OCI-LY7 (cell line): ENCODE measurements around the gene RAD9A. TPM values are rescaled to one million over a fixed set of nuclear protein-coding genes. Genes with fewer than 3 reads are reported as not detected.

ENCODE experiments used
- BruUV-seq: library from RNA; stranded (reverse); fragments of 400-500 nt; replicated peaks from 2 replicates; lab custom pipeline; 2021; lab: Mats Ljungman, UMichigan
- CTCF ChIA-PET: fragments of 300-600 bp; sonication (Branson Sonifier 250); formaldehyde crosslinking; loops from one replicate; lab custom pipeline; 2022; ENCODE audit warnings: antibody characterized with exemption; ENCODE audit not compliant: unreplicated experiment; lab: Charles Lee
- POLR2A ChIA-PET: fragments of 300-600 bp; sonication (Branson Sonifier 250); formaldehyde crosslinking; loops from one replicate; lab custom pipeline; 2022; ENCODE audit warnings: antibody characterized with exemption; lab: Charles Lee
- DNase-seq: peaks from one replicate; pipeline ENCODE4 v3.0.0-alpha.2; 2015; ENCODE audit warnings: low spot score
- H2AFZ ChIP-seq: fragments of 200-600 bp; sonication (generic), shearing (Covaris generic); 2 replicates; pipeline ENCODE4 v1.6.1; 2014; ENCODE audit warnings: mild to moderate bottlenecking, antibody characterized with exemption, low read length, moderate library complexity
- H3K27ac ChIP-seq: fragments of 200-600 bp; sonication (generic); 2 replicates; pipeline ENCODE4 v1.5.1; 2014; ENCODE audit warnings: mixed run types, low read depth, mild to moderate bottlenecking, moderate library complexity, low read length, inconsistent platforms; ENCODE audit not compliant: poor library complexity, severe bottlenecking
- H3K36me3 ChIP-seq: fragments of 200-600 bp; sonication (generic); 2 replicates; pipeline ENCODE4 v1.6.1; 2014; ENCODE audit warnings: mild to moderate bottlenecking, antibody characterized with exemption, low read length, moderate library complexity, mixed read lengths; ENCODE audit not compliant: insufficient read depth
- H3K4me1 ChIP-seq: fragments of 200-600 bp; sonication (generic); 2 replicates; pipeline ENCODE4 v1.5.1; 2014; ENCODE audit warnings: mild to moderate bottlenecking, low read length; ENCODE audit not compliant: insufficient read depth, poor library complexity, severe bottlenecking
- H3K4me2 ChIP-seq: fragments of 200-600 bp; sonication (generic); 2 replicates; pipeline ENCODE4 v1.6.1; 2014; ENCODE audit warnings: mild to moderate bottlenecking, low read length
- H3K4me3 ChIP-seq: fragments of 200-600 bp; sonication (generic); 2 replicates; pipeline ENCODE4 v1.5.1; 2014; ENCODE audit warnings: mild to moderate bottlenecking, low read depth, low read length; ENCODE audit not compliant: poor library complexity, severe bottlenecking
- H3K79me2 ChIP-seq: fragments of 200-600 bp; sonication (generic); 2 replicates; pipeline ENCODE4 v1.6.1; 2016; ENCODE audit warnings: low read depth, mild to moderate bottlenecking, low read length, moderate library complexity, mixed read lengths; ENCODE audit not compliant: insufficient read depth
- H3K9me2 ChIP-seq: fragments of 200-600 bp; sonication (generic); 2 replicates; pipeline ENCODE4 v1.6.1; 2016; ENCODE audit warnings: mild to moderate bottlenecking, low read length, mixed read lengths; ENCODE audit not compliant: insufficient read depth
- H3K9me3 ChIP-seq: fragments of 200-600 bp; sonication (generic); 2 replicates; pipeline ENCODE4 v1.6.1; 2014; ENCODE audit warnings: mild to moderate bottlenecking, mixed run types, low read length, mixed read lengths
- H4K20me1 ChIP-seq: fragments of 200-600 bp; sonication (generic); 2 replicates; pipeline ENCODE4 v1.6.1; 2014; ENCODE audit warnings: mild to moderate bottlenecking, antibody characterized with exemption, low read length, moderate library complexity, mixed read lengths; ENCODE audit not compliant: insufficient read depth
- EZH2phosphoT487 ChIP-seq: fragments of 200-600 bp; sonication (generic); IDR thresholded peaks from 2 replicates; pipeline ENCODE4 v1.6.1; 2018; ENCODE audit warnings: low read depth, borderline replicate concordance, mild to moderate bottlenecking, mixed run types, antibody characterized with exemption, low read length, moderate library complexity, mixed read lengths
- intact Hi-C: fragments of 100-400 bp; cut with micrococcal nuclease; formaldehyde crosslinking; loops from one replicate; pipeline ENCODE4 v1.10.0; 2022; ENCODE audit not compliant: unreplicated experiment
- total RNA-seq, 2 experiments: library from RNA; depleted of rRNA in 1 of 2; stranded (reverse); fragments of >200 nt in 1 of 2; shearing (Covaris generic) in 1 of 2; gene quantifications; 2 replicates each; pipeline ENCODE4 v1.2.3, GENCODE V29; 2014 to 2022
- TF ChIP-seq, protein P1 (sequence below): fragments of 200-600 bp; sonication (generic); conservative IDR thresholded peaks from 2 replicates; pipeline ENCODE4 v1.5.1; 2014; ENCODE audit warnings: mild to moderate bottlenecking, antibody characterized with exemption, low read length, moderate library complexity, mixed read lengths

The RAD9A gene
- total RNA-seq, 2 experiments from 2014 or later = 51.0 to 62.2 TPM

DNA sequence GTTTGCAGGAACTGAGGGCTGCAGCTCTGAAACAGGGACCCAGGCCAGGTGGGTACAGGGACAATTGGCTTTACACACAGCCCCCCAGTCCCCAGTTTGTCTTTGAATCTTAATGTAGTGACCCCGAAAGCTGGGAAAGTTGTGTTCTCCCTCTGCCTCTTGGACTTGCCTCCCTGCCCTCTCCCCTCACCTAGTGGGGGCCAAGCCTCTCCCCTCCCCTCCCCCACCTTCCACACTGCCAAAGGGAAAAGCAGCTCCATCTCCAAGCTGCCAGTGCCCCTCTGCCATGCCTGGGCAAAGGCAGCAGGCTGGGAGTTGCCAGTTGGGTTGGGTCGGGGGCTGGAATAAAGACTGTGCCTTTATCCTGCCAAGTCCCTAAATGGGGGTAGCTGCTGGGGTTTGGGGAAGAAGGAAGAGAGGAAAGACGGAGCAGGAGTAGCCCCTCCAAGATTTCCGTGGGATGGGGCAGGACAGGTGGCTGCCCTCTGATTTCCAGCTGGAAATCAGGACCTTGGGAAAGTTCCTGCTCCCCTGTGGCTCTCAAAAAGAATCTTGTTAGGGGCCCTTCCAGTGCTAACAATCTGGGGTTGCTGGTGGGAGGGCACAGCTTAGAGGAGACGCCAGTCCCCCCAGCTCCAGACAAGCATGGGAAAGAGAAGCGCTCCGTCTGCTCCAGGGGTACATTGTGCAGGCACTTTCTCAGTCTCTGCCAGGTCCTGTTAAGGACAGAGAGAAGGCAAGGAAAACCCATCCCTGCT lies 15.5 kb upstream of the RAD9A start:
- Histone ChIP-seq H3K4me3 (no peak overlapping the region), H3K27ac (no peak overlapping the region), H3K36me3 (no peaks in the 10 kb centered on the region), H4K20me1 (no peaks in the 10 kb centered on the region), H3K4me1 (peaks cover 46% of the 10 kb centered on the region), H3K4me2 (no peak overlapping the region), H2AFZ (no peak overlapping the region), H3K9me3 (no peaks in the 10 kb centered on the region), H3K79me2 (no peaks in the 10 kb centered on the region), H3K9me2 (no peaks in the 10 kb centered on the region)
- no peak for DNase-seq
- ChIA-PET CTCF (interaction anchor here (0.6 to 2.2 kb wide), 2 partner anchors 25 to 106 kb away, joined by 4 to 6 read pairs; no protein-coding TSS in a partner anchor), POLR2A (interaction anchor here (7.7 kb wide), 1 partner anchor 23 kb away, joined by 106 read pairs; the partner anchor contains the start of gene POLD4)
- BruUV-seq = no TSS peak
- TF ChIP-seq, protein P1, sequence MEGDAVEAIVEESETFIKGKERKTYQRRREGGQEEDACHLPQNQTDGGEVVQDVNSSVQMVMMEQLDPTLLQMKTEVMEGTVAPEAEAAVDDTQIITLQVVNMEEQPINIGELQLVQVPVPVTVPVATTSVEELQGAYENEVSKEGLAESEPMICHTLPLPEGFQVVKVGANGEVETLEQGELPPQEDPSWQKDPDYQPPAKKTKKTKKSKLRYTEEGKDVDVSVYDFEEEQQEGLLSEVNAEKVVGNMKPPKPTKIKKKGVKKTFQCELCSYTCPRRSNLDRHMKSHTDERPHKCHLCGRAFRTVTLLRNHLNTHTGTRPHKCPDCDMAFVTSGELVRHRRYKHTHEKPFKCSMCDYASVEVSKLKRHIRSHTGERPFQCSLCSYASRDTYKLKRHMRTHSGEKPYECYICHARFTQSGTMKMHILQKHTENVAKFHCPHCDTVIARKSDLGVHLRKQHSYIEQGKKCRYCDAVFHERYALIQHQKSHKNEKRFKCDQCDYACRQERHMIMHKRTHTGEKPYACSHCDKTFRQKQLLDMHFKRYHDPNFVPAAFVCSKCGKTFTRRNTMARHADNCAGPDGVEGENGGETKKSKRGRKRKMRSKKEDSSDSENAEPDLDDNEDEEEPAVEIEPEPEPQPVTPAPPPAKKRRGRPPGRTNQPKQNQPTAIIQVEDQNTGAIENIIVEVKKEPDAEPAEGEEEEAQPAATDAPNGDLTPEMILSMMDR = no peak
- TF ChIP-seq EZH2phosphoT487 = no peak
- intact Hi-C loops = no loop called here

- no TSS peak for BruUV-seq
- TF ChIP-seq EZH2phosphoT487 = no peak
- TF ChIP-seq, protein P1 = no peak
- Histone ChIP-seq H3K36me3 (no peaks in the 10 kb centered on the region), H3K4me3 (no peak overlapping the region), H3K9me2 (no peaks in the 10 kb centered on the region), H3K4me2 (no peak overlapping the region), H3K27ac (no peak overlapping the region), H2AFZ (no peak overlapping the region), H4K20me1 (no peaks in the 10 kb centered on the region), H3K9me3 (no peaks in the 10 kb centered on the region), H3K4me1 (peaks cover 44% of the 10 kb centered on the region), H3K79me2 (no peaks in the 10 kb centered on the region)
- CTCF ChIA-PET = interaction anchor here (0.6 to 2.2 kb wide), 2 partner anchors 25 to 282 kb away, joined by 3 to 6 read pairs; no protein-coding TSS in a partner anchor
- POLR2A ChIA-PET = interaction anchor here (7.7 kb wide), 1 partner anchor 24 kb away, joined by 106 read pairs; the partner anchor contains the start of gene POLD4
- intact Hi-C loops = no loop called here
- no peak for DNase-seq
Measured at GRCh38 chr11:67376873-67377808, 14.6 kb upstream of the RAD9A start.
